GM19099 (cell line): ENCODE results near the gene ORAI2.
A peak's percentile ranks its signal among the peaks of the same experiment; 100 is the strongest.

Source experiments
- POLR2A ChIP-seq: IDR thresholded peaks from 3 replicates; pipeline ENCODE4 v1.6.1; 2011; ENCODE audit warnings: low read depth; ENCODE audit not compliant: insufficient read length; ENCODE audit errors: extremely low read depth

Gene ORAI2

DNA sequence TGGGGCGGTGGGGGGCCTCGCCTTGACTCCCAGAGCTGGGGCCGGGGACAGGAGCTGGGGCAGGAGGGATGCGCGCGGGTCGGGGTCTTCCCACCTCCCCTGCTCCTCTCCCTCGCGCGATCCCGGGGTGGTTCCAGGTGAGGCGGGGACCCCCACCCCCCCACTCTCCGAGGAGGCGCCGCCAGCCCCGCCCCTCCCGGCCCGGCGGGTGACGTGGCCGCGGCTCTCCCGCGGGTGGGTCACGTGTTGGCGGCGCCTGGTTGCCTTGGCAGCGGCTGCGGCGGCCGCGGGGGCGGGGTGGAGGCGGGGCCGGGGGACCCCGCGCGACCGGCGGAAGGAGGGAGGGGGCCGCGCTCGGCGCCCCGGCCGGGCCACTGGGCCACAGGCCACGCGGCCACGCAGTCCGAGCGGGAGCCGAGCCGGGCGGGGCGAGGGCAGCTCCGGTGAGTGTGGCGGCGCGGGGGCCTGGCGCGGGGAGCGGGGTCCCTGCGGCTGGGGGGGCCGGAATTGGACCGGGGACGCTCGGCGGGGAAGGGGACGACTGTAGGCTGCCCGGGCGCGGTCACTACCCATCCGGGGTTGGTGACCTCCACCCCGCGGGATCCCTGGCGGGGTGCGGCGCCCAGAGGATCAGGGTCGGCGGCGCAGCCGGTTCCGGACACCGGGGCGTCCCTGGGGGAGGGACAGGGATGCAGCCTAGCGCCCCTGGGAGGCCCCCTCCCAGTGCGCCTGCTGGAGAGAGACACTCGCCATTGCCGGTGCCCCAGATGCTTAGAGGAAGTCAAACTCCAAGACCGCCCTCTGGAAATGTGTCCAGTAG lies at the start of gene ORAI2:
TSS of gene ORAI2 (plus strand) at position 357 of the 820 bp plus-strand sequence. CDS start 5,382 bp downstream, outside the sequence.
- TF ChIP-seq POLR2A, result peak; percentile 75

DNA sequence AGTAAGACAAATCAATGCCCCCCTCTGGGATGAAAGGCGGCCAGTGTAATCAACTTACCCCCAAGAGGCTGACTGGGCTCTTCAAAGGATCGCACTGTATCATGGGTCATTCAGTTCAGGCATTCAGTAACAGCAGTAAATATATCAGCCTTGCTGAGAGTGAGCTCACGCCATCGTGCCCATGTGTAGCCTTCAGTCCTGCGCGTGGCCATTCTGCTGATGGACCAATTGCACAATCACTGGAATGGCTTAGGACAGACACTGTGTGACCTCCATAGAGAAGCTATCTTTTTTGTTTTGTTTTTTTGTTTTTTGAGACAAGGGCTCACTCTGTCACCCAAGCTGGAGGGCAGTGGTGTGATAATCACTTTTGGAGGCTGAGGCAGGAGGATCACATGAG lies 46.3 kb upstream of the ORAI2 start:
- no peak for TF ChIP-seq POLR2A

DNA sequence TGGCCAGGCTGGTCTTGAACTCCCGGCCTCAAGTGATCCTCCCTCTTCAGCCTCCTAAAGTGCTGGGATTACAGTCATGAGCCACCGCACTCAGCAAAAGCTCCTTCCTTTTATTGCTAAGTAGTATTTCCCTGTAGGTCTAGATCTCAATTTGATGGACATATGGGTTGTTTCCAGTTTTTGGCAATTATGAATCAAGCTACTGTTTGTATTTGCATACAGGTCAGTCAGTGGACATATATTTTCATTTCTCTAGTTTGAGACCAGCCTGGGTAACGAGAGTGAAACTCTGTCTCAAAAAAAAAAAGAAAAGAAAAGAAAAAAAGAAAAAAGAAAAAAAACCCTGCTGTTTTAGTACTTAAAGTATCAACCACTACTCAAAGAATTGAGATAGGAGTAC lies 43.6 kb upstream of the ORAI2 start:
- no peak for TF ChIP-seq POLR2A

DNA sequence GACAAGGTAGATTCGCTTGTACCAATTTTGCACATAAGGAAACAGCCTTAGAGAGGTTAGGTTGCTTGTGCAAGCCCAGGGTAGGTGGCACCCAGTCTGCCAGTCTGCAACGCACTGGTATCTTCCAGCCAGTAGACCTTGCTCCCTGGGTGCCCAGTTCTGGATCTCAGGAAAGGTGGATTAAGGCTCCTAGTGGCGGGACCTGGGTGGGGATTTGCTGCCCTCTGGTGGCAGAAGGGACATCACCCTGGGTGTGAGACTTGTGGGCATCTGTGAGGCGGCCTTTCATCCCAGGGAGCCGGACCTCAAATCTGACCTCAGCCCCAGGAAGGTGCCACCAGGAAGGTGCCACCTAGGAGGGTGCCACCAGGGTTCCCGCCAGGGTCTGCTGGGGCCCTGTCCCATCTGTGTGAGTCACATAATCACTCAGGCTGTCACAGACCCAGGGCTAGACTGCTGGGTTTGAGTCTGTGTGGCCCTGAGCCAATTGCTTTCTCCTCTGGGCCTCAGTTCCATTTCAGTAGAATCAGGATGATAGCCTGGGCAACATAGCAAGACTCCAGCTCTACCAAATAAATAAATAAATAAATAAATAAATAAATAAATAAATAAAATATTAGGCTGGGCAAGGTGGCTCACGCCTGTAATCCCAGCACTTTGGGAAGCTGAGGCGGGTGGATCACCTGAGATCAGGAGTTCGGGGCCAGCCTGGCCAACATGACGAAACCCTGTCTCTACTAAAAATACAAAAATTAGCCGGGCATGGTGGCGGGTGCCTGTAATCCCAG lies 42.5 kb upstream of the ORAI2 start:
- TF ChIP-seq POLR2A, result no peak

DNA sequence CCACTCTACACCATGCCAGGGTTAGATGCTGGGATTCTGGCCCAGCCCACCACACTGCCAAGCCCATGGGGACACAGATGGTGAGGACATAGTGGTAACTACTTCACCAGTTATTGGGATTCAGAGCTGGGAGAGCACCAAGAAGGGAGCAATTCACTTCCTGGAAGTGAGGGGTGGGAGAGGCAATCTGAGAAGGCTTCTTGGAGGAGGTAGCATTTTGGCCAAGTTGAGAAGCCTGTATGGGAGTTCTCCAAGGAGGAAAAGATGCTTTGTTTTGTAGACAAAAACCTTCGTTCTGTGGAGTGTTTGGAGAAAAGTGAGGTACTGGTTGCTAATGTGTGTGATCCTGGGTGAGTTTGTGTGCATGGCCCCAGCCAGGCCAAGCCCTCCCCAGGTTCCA lies 41.0 kb upstream of the ORAI2 start:
- TF ChIP-seq POLR2A, result no peak

DNA sequence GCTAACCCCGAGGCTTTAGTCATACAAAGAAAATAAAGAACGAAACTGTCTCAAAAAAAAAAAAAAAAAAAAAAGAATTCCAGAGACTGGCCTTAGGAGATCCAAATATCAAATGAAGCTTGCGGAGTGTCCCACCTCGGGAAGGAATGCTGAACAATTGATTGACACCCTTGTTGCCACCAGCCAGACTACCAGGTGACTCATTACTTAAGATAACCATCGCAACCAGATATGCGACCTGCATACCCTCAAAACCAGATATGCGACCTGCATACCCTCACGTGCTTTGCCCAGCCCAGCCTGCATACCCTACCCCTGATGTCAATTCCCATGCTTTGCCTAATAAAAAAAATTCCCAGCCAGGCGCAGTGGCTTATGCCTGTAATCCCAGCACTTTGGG lies 39.9 kb upstream of the ORAI2 start:
- TF ChIP-seq POLR2A, result no peak

DNA sequence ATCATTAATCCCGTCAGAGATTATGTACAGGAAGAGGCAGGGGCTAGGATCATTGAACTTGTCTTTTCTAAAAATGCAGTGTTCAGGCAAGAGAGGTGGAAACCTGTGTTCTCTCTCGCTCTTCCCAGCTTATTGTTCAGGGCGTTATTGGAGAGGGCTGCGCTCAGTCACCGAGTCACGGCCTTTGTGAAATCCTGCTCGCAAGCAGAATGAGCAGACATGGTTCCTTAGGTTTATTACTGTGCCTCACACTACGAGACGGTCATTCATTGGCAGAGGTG lies 37.8 kb upstream of the ORAI2 start:
- no peak for TF ChIP-seq POLR2A

DNA sequence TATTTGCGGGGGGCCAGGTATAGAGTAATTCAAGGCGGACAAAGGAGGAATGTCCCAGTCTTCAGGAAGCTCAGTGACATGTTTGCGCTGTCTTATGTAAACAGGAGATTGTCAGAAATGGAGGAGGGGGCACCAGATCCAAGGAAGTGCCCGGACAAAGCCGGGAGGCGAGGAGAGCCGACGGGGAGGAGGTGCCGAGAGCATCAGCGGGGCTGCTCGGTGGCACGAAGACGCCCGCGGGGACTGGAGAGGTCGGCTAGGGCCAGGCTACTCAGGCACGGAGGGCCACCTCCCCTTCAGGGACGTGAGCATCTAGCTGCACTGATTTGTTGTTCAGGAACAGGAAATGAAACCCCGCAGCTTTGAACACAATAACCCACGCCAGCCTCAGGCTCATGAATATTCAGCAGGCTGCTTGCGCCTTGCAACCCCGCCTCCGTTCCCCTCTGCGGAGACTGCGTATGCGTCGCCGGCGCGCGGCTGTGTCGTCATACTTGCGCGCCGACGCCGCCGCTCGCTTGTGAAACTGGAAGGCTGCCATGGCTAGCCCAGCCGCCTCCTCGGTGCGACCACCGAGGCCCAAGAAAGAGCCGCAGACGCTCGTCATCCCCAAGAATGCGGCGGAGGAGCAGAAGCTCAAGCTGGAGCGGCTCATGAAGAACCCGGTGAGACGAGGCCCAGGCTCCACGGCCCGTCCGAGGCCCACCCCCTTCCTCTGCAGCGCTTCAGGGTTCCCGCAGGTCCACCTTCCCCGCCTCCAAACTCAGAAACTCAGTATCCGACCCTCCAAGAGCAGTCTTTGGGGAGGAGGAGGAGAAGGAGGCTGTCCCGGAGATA lies 37.3 kb upstream of the ORAI2 start, which contains the start of gene PRKRIP1:
TSS of gene PRKRIP1 (plus strand) at position 491 of the 837 bp plus-strand sequence. CDS start at position 540, 49 bp downstream.
- peak; percentile 69 for TF ChIP-seq POLR2A

DNA sequence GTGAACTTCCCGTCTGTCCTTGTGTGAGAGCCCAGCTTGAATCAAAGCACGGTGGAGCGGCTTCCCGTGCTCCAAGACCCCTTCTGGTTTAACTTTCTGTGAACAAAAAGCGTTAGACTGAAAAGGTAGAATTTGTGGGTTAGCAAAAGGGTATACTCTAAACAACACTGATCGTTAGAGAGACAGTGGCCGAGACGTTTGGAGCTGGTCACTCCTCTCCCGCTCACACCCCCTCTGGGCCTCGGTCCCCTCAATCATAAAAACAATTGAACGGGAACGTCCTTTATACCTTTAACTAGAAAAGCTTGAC lies 36.7 kb upstream of the ORAI2 start:
- no peak for TF ChIP-seq POLR2A

DNA sequence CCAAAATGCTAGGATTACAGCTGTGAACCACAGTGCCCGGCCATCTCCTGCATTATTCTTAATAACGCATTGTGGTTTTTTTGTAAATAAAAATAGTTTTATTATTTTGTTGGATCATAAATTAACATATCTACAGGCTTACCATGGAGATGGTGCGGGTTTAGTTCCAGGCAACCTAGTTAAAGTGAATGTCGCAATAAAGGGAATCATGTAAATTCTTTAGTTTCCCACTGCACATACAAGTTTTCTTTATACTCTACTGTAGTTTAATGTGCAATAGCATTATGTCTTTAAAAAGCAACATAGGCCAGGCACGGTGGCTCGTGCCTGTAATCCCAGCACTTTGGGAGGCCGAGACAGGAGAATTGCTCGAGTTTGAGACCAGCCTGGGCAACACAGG lies 34.8 kb upstream of the ORAI2 start:
- no peak for TF ChIP-seq POLR2A

DNA sequence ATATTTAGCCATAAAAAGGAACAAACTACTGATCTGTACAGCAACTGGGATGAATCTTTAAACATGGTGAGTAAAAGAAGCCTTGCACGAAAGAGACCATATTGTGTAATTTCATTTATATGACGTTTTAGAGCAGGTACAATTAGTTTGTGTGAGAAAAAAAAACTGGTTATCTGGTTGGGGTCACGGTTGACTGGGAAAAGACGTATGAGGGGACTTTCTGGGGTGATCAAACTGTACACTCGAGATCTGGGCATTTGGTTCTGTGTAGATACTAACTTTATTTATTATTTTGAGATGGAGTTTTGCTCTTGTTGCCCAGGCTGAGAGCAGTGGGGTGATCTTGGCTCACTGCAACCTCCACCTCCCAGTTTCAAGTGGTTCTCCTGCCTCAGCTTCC lies 33.0 kb upstream of the ORAI2 start:
- no peak for TF ChIP-seq POLR2A

DNA sequence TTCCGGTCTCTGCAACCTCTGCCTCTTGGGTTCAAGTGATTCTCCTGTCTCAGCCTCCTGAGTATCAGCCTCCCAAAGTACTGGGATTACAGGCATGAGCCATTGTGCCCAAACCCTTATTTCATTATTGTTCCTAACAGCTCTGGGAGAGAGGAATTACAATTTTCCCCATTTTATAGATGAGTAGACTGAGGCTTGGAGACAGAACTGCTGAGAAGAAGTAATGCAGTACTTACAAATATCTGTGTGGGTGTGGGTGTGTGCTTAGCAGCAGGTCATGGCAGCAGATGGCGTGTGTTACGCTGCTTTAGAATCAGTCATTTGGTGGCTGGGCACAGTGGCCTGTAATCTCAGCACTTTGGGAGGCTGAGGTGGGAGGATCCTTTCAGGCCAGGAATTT lies 29.8 kb upstream of the ORAI2 start:
- TF ChIP-seq POLR2A, result no peak

DNA sequence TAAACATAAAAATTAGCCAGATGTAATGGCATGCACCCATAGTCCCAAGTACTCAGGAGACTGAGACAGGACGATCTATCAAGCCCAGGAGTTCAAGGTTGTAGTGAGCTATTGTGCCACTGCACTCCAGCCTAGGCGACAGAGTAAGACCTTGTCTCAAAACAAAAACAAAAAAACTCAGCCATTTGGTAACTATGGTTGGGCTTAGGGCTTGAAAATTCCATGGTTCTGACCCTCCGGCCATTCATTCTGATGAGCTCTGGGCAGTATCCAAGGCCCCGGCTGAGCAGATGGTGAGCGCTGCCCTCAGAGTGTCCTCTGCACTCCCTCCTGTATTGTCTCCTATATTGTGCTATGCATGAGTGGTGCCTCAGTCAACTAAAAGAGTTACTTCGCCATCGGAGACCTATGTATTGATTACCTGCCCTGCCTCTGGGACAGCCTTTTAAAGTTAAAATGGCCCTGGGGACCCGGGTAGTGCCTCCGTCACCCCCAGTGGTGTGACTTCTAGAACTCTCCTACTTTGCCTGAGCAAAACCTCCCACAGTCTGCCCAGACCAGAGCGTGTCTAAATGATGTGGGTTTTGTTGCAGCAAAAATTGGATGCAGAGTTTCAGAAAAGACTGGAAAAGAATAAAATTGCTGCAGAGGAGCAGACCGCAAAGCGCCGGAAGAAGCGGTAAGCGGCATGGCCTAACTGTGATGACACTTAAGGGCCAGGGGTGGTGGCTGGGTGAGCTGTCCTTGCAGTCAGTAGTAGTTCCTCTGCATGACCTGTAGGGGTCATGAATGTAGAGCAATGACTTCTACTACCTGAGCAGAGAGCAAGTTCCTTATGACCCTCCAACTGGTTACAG lies 29.1 kb upstream of the ORAI2 start:
- no peak for TF ChIP-seq POLR2A

DNA sequence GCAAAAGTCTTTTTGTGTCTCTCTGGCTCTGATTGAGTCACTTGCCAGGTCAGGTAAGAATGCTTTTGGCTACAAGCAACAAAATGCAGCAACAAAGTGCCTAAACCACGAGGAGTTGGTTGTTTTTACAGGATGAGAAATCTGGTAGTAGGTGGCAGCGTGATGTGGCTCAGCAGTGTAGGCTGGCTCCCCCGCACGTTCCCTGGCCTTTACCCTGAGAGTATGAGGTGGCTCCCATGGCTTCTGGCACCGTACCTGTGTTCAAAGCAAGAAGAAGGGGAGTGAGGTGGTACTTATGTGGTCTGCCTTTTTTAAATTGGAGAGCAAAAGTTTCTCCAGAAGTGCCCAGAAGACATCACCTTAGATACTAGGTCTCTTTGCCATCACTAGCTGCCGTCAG lies 25.5 kb upstream of the ORAI2 start:
- no peak for TF ChIP-seq POLR2A

DNA sequence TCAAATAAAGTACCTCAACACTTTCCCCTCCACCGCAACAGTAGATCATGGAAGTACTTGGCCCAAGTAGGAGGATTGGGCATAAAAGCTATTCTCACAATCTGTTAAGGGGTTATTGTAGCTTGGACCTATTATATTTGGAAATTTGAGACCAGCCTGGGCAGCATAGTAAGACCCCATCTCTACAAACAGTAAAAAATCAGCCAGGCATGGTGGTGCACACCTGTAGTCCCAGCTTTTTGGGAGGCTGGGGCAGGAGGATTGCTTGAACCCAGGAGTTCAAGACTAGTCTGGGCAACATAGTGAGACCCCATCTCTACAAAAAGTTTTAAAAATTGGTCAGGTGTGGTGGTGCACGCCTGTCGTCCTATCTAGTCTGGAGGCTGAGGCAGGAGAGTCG lies 24.0 kb upstream of the ORAI2 start:
- TF ChIP-seq POLR2A, result no peak
